Upper lobe of right lung (tissue), 1 donor: ENCODE measurements around the gene ZMYND19. TPM values are rescaled to one million over a fixed set of nuclear protein-coding genes. Genes with fewer than 3 reads are reported as not detected.

Experiments used
- ATAC-seq: fragments of 200-7000 bp; cut with Tn5 transposase; one replicate; pipeline ENCODE4 v1.9.1; 2020; ENCODE audit warnings: mild to moderate bottlenecking, moderate library complexity
- DNase-seq: peaks from one replicate; pipeline ENCODE4 v3.0.0-alpha.2; 2020
- H3K27ac ChIP-seq: fragments of 200-600 bp; one replicate; pipeline ENCODE4 v1.8.0; 2022
- H3K27me3 ChIP-seq: fragments of 200-600 bp; one replicate; pipeline ENCODE4 v1.8.0; 2022; ENCODE audit warnings: mild to moderate bottlenecking
- H3K36me3 ChIP-seq: fragments of 200-600 bp; one replicate; pipeline ENCODE4 v1.8.0; 2022
- H3K4me1 ChIP-seq: fragments of 200-600 bp; one replicate; pipeline ENCODE4 v1.8.0; 2022
- H3K4me3 ChIP-seq: fragments of 200-600 bp; one replicate; pipeline ENCODE4 v1.8.0; 2022; ENCODE audit warnings: mild to moderate bottlenecking
- H3K9me3 ChIP-seq: fragments of 200-600 bp; one replicate; pipeline ENCODE4 v1.8.0; 2022
- intact Hi-C: fragments of 100-400 bp; cut with DNase I; formaldehyde crosslinking; loops from one replicate; pipeline ENCODE4 v1.11.0; 2022
- total RNA-seq: library from RNA; stranded (reverse); fragmentation: NEBNext Ultra II Directional; extraction: Animal tissue kit (Norgen Biotek cat#: 25700); gene quantifications from one replicate; pipeline ENCODE4 v1.2.1, GENCODE V29; 2021
- TF ChIP-seq, protein P1 (sequence below): fragments of 200-600 bp; IDR thresholded peaks from one replicate; pipeline ENCODE4 v1.8.0; 2022; ENCODE audit warnings: antibody characterized with exemption
- donor health status: DM: no; HTN: yes; CAD: no; lungs with severe emphysema.

Gene ZMYND19
- total RNA-seq, 1 donor from 2014 or later, result 18.3 TPM

GRCh38 chr9:137621131-137621757 lies 30.9 kb upstream of the ZMYND19 start:
- TF ChIP-seq, protein P1, sequence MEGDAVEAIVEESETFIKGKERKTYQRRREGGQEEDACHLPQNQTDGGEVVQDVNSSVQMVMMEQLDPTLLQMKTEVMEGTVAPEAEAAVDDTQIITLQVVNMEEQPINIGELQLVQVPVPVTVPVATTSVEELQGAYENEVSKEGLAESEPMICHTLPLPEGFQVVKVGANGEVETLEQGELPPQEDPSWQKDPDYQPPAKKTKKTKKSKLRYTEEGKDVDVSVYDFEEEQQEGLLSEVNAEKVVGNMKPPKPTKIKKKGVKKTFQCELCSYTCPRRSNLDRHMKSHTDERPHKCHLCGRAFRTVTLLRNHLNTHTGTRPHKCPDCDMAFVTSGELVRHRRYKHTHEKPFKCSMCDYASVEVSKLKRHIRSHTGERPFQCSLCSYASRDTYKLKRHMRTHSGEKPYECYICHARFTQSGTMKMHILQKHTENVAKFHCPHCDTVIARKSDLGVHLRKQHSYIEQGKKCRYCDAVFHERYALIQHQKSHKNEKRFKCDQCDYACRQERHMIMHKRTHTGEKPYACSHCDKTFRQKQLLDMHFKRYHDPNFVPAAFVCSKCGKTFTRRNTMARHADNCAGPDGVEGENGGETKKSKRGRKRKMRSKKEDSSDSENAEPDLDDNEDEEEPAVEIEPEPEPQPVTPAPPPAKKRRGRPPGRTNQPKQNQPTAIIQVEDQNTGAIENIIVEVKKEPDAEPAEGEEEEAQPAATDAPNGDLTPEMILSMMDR, result peak; percentile 32
- H3K27me3 ChIP-seq, result no peaks in the 10 kb centered on the region
- DNase-seq (no peak), ATAC-seq (no peak)
- no peak overlapping the region for H3K27ac ChIP-seq
- peaks cover 38% of the 10 kb centered on the region for H3K4me1 ChIP-seq
- intact Hi-C loops, result no loop called here
- H3K9me3 ChIP-seq, result no peaks in the 10 kb centered on the region
- H3K4me3 ChIP-seq, result no peak overlapping the region
- peaks cover 8% of the 10 kb centered on the region for H3K36me3 ChIP-seq

GRCh38 chr9:137620581-137620980 lies 30.3 kb upstream of the ZMYND19 start:
- no peak for ATAC-seq
- Histone ChIP-seq H3K36me3 (peaks cover 13% of the 10 kb centered on the region), H3K4me3 (peak overlapping the region; percentile 62), H3K9me3 (no peaks in the 10 kb centered on the region), H3K27me3 (no peaks in the 10 kb centered on the region), H3K4me1 (peaks cover 38% of the 10 kb centered on the region), H3K27ac (peak overlapping the region; percentile 85)
- DNase-seq, result no peak
- intact Hi-C loops, result no loop called here
- TF ChIP-seq, protein P1, result no peak

DNA sequence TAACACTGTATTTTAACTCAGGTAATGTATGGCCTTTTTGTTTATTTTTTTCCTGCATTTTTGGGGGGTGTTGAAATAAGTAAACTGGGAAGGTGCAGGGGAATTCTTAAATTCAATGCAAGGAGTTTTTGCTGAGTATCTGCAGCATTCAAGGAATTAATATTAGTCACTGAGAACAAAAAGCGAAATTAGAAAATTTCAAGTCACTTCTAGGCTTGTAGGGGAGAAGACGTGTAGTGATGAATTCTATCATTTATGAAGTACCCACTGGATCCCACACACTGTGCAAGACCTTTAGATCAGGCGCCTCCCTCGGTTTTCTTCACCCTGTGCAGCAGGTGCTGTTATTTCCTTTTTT lies 29.7 kb upstream of the ZMYND19 start:
- Histone ChIP-seq H3K9me3 (no peaks in the 10 kb centered on the region), H3K36me3 (peaks cover 18% of the 10 kb centered on the region), H3K4me1 (peaks cover 38% of the 10 kb centered on the region), H3K27me3 (no peaks in the 10 kb centered on the region), H3K27ac (peak overlapping the region; percentile 85), H3K4me3 (peak overlapping the region; percentile 62)
- ATAC-seq, result no peak
- TF ChIP-seq, protein P1, result no peak
- DNase-seq, result no peak
- intact Hi-C loops, result no loop called here

DNA sequence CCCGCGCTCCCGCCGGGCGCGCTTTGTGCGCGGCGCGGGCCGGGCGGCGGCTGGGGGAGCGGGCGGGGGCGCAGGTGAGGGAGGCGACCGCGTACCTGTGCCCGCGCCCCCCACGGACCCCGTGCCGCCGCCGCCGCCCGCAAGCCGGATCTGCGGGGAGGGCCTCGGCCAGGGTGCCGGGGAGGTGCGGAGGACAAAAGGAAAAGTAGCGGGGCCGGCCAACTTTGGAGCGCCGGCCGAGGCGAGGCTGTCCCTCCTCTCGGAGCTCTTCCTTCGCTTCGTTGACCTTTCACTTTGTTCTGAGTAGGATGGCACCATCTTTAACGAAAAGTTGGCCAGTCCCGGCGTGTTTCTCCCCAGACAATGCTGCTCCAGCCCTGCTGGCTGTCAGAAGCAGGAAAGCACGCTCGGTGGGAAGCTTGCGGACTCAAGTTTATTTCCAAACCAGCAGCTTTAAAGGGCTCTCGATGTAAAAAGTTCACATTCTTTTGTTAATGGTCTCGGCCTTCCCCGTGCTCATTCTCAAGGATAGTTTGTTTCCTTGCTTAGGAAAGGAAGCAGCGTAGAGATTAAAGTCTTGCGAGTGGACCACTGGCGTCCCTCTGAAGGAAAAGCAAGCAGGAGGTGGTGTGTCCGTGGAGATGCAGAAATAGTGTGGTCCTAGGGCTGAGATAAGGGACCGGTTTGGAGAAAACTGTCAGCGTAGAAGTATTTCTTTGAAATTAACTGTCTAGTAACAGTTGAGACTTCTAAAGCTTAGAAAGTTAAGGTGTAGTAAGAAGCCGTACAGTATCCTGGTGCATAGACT lies 29.1 kb upstream of the ZMYND19 start:
- H3K9me3 ChIP-seq, result no peaks in the 10 kb centered on the region
- peaks cover 38% of the 10 kb centered on the region for H3K4me1 ChIP-seq
- intact Hi-C loops, result no loop called here
- peak; percentile 12 for ATAC-seq
- peak; percentile 74 for DNase-seq
- no peaks in the 10 kb centered on the region for H3K27me3 ChIP-seq
- TF ChIP-seq, protein P1, result no peak
- peak overlapping the region; percentile 62 for H3K4me3 ChIP-seq
- H3K36me3 ChIP-seq, result peaks cover 24% of the 10 kb centered on the region
- peak overlapping the region; percentile 85 for H3K27ac ChIP-seq

- DNase-seq (peak; percentile 93), ATAC-seq (peak; percentile 90)
- Histone ChIP-seq H3K27ac (peak within 1 kb of the TSS; percentile 93), H3K36me3 (peaks cover 35% of the 10 kb centered on the region), H3K9me3 (no peaks in the 10 kb centered on the region), H3K27me3 (no peaks in the 10 kb centered on the region), H3K4me3 (peak within 1 kb of the TSS; percentile 94), H3K4me1 (peaks cover 38% of the 10 kb centered on the region)
- TF ChIP-seq, protein P1, result no peak
- intact Hi-C loops, result no loop called here
Measured at GRCh38 chr9:137618105-137619067, 28.1 kb upstream of the ZMYND19 start, which contains the start of gene EHMT1. EHMT1 (plus strand) TSS chr9:137619005; CDS start chr9:137619029, 24 bp downstream.
